Right renal cortex interstitium (tissue), 3 donors: ENCODE data around the gene UROD. TPM values are rescaled to one million over a fixed set of nuclear protein-coding genes. Genes with fewer than 3 reads are reported as not detected.
"Not testable (repeated sequence)": the region's sequence is repeated elsewhere in the genome, so short reads cannot be mapped to it uniquely, and the experiment has no call there.

Experiments
- DNase-seq, 3 donors: peaks; one replicate each; pipeline ENCODE4 v3.0.0-alpha.2; 2013; ENCODE audit warnings: low read depth in 3 of 3, low spot score in 2 of 3
- polyA plus RNA-seq, 3 donors: library from polyadenylated mRNA; unstranded; fragments of 120-200 nt; gene quantifications; one replicate each; pipeline ENCODE4 v1.2.1, GENCODE V29; 2013; ENCODE audit not compliant: insufficient read length in 3 of 3

Gene UROD
- polyA plus RNA-seq, 3 donors: 107 to 112 (median 108) TPM

DNA sequence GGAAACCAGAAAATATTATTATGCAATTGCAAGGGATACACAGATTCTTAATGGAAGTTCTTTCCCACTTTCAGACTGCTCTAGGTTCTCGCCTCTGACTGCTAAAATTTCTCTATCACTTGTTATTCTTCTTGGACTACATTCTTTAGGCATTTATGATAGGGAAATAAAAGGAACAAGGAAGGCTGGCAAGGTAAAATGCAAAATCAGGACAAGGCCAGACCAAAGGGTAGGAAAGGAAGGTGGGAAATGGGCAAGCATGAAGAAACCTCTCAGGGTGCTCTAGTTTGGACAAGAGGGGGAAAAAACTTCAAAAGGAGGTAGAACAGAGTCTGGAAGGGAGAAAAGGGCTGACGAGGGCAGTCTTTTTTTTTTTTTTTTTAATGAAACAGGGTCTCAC, 26.2 kb downstream of the UROD start:
- DNase-seq: no peak

DNA sequence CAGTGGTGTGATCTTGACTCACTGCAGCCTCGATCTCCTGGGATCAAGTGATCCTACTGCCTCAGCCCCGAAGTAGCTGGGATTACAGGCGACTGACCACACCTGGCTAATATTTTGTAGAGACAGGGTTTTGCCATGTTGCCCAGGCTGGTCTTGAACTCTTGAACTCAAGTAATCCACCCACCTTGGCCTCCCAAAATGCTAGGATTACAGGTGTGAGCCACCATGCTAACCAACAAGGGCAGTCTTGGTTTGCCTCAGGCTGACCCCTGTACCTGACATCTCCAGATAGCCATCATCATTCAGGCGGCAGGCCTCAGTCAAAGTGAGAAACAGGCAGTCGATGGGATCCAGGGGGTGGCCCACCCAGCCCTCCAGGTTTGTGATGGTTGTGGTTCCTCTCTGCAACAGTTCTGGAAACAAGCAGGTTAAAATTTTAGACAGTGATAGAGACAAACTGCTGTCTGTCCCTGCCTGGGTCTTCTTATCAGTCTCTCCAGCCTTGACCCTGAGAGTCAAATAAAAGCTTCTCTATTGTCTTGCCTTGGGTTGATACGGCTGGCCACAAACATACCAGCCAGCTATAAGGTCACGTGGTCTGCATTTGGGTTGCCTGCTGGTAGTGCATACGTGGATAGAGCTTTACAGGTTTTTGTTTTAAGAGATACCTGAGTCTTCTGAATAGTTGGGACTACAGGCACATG, 26.8 kb downstream of the UROD start:
- no peak for DNase-seq

DNA sequence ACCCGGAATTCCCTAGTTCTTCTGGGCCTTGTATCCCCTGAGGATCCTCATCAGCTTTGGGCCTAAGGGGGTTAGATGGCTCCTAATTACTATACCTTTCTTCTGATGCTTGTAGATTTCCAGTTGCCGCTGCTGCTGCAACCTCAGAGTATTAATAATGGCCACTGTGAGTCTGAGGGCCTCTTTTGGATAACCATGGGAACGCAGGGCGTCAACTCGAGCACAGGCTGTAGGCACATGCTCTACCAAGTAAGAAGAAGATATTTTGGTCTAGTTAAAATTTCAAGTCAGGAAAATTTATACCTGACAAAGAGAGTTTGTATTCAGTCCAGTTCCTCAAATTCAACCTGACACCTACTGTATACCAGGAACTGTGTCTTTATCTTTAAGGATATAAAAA, 28.2 kb downstream of the UROD start:
- no peak for DNase-seq

DNA sequence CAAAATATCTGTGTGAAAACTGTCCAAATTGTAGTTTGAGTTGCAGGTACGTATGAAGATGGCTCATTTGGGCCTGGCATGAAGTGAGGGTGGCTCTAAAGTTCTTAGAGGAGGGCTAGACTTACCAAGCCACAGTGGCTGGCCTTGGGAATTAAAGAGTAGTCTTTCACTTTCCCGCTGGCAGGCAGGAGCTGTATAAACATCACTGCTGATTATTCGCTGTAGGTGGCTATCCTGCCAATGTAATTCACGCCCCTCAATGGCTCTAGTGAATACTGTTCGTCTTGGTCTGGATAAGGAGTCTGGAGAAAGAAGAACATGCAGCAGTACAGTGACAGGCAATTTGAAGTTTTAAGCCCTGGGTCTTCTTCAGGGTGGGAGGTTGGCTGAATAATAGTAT, 31.0 kb downstream of the UROD start:
- no peak for DNase-seq

DNA sequence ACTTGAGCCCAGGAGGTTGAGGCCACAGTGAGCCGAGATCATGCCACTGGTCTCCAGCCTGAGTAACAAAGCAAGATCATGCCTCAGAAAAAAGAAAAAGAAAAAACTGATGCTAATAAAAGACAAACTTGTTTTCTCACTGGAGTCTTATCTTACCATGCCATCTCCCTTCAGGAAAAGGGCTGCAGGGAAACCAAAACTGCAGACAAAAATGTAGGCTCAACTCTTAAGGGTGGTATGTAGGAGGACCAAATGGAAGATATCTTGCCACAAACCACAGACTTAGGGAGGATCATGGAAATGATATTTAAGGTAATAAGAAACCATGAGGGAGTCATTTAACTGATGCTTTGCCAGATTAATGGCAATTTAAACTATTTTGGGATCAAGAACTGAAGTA, 32.9 kb downstream of the UROD start:
- DNase-seq: no peak

DNA sequence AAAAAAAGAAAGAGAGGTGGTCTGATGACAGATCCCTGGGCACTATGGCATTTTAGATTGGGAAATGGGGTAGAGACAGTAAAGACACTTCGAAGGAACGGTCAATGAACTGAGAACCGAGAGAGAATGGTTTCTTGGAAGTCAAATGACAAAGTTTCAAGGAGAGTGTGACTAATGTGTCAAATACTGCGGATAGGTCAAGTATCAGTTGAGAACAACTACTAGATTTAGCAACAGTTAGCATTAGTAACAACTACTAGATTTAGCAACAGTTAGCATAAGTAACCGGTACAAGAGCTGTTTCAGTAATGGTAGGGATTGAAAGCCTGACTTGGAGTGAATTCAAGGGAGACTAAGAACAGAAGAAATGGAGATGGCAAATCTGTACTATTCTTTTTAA, 35.0 kb downstream of the UROD start:
- DNase-seq: no peak

DNA sequence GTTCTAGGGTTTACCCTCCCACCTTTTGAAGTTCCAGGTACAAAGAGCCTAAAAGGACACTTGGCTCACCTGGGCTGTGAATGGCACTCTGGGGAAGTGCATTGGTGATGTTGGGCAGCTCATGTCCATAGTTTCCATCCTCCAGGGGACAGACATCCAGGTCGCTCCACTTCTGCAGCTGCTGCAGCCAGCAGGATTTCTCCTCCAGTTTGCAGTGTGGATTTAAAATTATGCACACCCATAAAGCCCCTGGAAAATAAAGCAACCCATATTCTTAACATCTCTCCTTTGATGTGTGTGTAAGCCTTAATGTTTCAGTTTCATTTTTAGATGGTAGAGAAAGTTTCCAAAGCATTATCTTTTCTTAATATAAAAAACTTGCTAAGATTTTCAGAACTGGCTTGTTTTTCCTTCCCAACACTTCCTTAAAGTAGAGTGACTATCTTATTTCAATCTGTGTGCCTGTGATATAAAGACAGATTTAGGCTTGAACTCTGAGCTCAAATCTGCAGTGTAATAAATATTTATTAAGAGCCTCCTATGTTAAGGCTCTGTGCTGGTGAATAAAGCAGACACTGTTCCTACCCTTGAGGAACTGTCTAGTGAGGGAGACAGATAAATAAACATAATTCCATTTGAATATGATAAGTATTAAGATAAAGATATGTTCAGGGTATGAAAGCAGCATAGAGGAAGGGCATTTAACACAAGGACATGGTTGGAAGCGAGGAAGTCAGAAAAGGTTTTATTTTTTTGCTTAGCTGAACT, 39.1 kb downstream of the UROD start:
- no peak for DNase-seq

DNA sequence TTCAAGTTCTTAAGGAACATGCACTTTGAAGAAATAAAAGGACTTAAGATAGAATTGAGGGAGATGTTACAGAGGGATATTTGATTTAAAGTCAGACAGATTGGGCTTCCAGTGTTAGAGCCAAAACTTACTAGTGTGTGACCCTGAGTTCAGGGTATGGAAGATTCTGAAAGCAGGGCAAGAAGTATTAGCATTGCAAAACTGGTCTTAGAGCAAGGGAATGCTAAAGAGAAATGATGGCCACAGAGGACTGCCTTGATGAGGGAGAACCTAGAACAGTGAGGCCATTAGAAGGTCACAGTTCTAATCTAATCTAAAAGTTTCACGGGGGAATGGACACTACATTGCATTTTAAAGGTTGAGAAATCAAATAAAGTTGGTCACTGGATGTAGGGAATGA, 45.5 kb downstream of the UROD start:
- no peak for DNase-seq

DNA sequence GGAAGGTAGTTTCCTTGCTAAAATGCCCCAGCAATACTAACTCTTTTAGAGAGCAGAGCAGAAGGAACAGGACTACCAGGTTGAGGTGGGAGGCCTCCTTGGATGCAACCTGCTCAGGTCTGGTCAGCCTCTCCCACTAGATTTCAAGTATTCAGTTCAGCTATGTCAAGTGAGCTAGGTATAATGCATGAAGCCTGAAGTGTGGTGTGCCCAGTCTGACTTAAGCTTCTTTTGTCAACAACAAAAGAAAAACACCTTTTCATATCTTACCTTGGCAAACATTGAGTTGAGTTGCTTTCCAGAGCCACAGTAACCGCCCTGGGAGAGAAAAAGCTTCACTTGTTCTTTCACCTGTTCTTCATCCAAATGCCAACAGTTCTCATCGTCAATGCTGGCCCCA, 47.8 kb downstream of the UROD start:
- DNase-seq: no peak

DNA sequence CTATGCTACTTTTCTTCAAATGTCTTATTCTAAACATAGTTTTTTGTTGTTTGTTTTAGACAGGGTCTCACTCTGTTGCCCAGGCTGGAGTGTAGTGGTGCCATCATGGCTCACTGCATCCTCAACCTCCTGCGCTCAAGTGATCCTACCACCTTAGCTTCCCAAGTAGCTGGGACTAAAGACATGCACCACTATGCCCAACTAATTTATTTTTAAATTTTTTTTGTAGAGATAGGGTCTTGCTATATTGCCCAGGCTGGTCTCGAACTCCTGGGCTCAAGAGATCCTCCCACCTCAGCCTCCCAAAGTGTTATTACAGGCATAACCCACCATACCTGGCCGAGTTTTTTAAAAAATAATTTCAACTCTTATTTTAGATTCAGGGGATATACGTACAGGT, 50.4 kb downstream of the UROD start:
- DNase-seq: not testable (repeated sequence)

DNA sequence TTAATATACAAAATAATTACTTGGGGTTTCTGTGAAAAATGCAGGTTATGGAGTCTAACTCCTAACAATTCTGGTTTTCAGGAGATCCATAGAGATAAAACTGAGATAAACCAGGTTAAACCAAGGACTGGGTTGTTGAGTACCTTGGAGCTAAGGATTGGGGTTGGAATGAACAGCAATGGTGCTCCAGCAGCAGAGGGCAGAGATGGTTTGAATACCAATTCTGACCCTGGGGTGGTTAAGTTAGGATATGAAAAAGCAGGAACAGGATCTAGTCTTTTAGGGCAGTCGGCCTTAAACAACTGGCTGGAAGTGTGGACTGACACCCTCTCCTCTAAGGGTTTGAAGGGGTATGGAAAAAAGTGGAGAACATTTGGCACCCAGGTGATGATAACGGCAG, 53.0 kb downstream of the UROD start:
- DNase-seq: no peak

Other genes starting within 250 kb of the UROD start
- 1,000 to 10,000 TPM; 2,201 to 2,252 (median 2,214) TPM for gene RPS8, start 236.7 kb upstream of the UROD start, polyA plus RNA-seq
- gene BEST4, start 224.1 kb upstream of the UROD start, polyA plus RNA-seq: 1 to 10 TPM in 1 of 3 donors, under 1 TPM in 2; 0.68 to 1.0 (median 0.89) TPM
- gene PLK3, start 211.9 kb upstream of the UROD start, polyA plus RNA-seq: 1 to 10 TPM; 5.1 to 6.1 (median 5.2) TPM
- gene DYNLT4, start 204.9 kb upstream of the UROD start, polyA plus RNA-seq: not detected
- gene BTBD19, start 203.7 kb upstream of the UROD start, polyA plus RNA-seq: 1 to 10 TPM; 6.8 to 9.1 (median 7.4) TPM
- 1 to 10 TPM; 2.9 to 3.3 (median 3.2) TPM for gene PTCH2, start 169.0 kb upstream of the UROD start, polyA plus RNA-seq
- 10 to 100 TPM; 35.8 to 41.8 (median 36.0) TPM for gene EIF2B3, start 25.7 kb upstream of the UROD start, polyA plus RNA-seq
- 10 to 100 TPM; 31.1 to 31.9 (median 31.6) TPM for gene HECTD3, start 930 bp upstream of the UROD start, polyA plus RNA-seq
- 1 to 10 TPM; 6.8 to 7.6 (median 7.4) TPM for gene ZSWIM5, start 194.4 kb downstream of the UROD start, polyA plus RNA-seq